ENCODE results near the gene PLCH2. TPM values are rescaled to one million over a fixed set of nuclear protein-coding genes. Genes with fewer than 3 reads are reported as not detected.
A peak's percentile ranks its signal among the peaks of the same experiment; 100 is the strongest.

Gene PLCH2
- total and polyA plus RNA-seq, 9 of the 15 experiments (the other 6 are each of a cell fraction or from before 2014, with no cell fraction given), result 0.16 TPM; not detected in 8

GRCh38 chr1:2529784-2530512, 53.9 kb downstream of the PLCH2 start, which contains the start of gene HES5:
Gene HES5 (minus strand): TSS chr1:2530263. CDS start chr1:2530164, 99 bp downstream.
- Histone ChIP-seq H3K36me3 (ENCODE audit: control insufficient read depth, insufficient read depth, low read length) (peaks cover 2% of the 10 kb centered on the region; the same call in 1 of the 3 replicates), H3K4me2 (ENCODE audit: insufficient read depth, low read length) (no peak within 1 kb of the TSS; the same call in 1 of the 2 replicates), H3K9ac (ENCODE audit: insufficient read depth in 1 of 2, low read depth in 2 of 2, low read length in 2 of 2) (peak within 1 kb of the TSS in 1 of 2 experiments; percentile 50; a peak in 2 of 4 replicates), H3K9me3 (replicated peaks; ENCODE audit: control insufficient read depth, insufficient read depth, low read depth, low read length) (no peaks in the 10 kb centered on the region), H2AFZ (ENCODE audit: low read depth, low read length) (peak within 1 kb of the TSS; percentile 72; the same call in 1 of the 2 replicates), H3K4me1 (replicated peaks in 1 of 2; ENCODE audit: control insufficient read depth in 2 of 2, insufficient read depth in 2 of 2, low read length in 2 of 2) (peaks cover 9 to 82% of the 10 kb centered on the region in 2 experiments; a peak in 4 of 5 replicates), H3K79me2 (ENCODE audit: control insufficient read depth, insufficient read depth, low read length) (peaks cover 12% of the 10 kb centered on the region), H3K27me3 (ENCODE audit: control insufficient read depth in 2 of 2, insufficient read depth in 2 of 2, low read length in 2 of 2) (peaks cover 36 to 49% of the 10 kb centered on the region in 2 experiments; a peak in 4 of 5 replicates), H4K20me1 (replicated peaks; ENCODE audit: control insufficient read depth, insufficient read depth, low read length) (peaks cover 20% of the 10 kb centered on the region), H3K27ac (ENCODE audit: extremely low read depth, low read depth, low read length) (no peak within 1 kb of the TSS), H3K9me1 (ENCODE audit: control insufficient read depth, insufficient read depth, low read length) (peaks cover 3% of the 10 kb centered on the region), H3K4me3 (no peak within 1 kb of the TSS)
- ChIA-PET CTCF (ENCODE audit: low intra/inter-chr PET ratio) (interaction anchor here (0.6 kb wide), 1 partner anchor 19 kb away, joined by 3 read pairs; no protein-coding TSS in a partner anchor), POLR2A (interaction anchor here (0.6 to 1.1 kb wide), 3 partner anchors 12 to 112 kb away, joined by 3 read pairs; no protein-coding TSS in a partner anchor)
- peak in 1 of 4 experiments; percentile 55 for DNase-seq (ENCODE audit: extremely low read depth in 1 of 4, low spot score in 3 of 4)
- in situ Hi-C loops (cut with MboI), result loop anchor here (25.0 kb wide), 1 partner anchor 343 kb away; the partner anchor contains the start of gene FAAP20
- no TSS peak for BruUV-seq (replicated peaks)
- no peak for ATAC-seq
- intact Hi-C loops (cut with micrococcal nuclease), result no loop called here
- 17% methylated on average over 76 of the region's 91 CpGs for whole genome bisulfite sequencing (ENCODE audit: insufficient coverage, low coverage, missing lambda C conversion rate)
- FAIRE-seq, result no peak
- TF ChIP-seq CTBP1 (IDR thresholded peaks at IDR 0.05; ENCODE audit: borderline replicate concordance), result peak; percentile 11; the same call in 1 of the 2 replicates
- no peak for TF ChIP-seq TFAP4 (CRISPR knock-in tag; IDR thresholded peaks at IDR 0.05; ENCODE audit: borderline replicate concordance)
- TF ChIP-seq PCBP1 (IDR thresholded peaks at IDR 0.05; ENCODE audit: low read depth, low read length, poor library complexity, severe bottlenecking), result peak; percentile 13
- no peak for TF ChIP-seq RBBP5 (IDR thresholded peaks at IDR 0.05; ENCODE audit: borderline replicate concordance, insufficient read depth, low read length, poor library complexity, severe bottlenecking)
- peak; percentile 20 for TF ChIP-seq CCNT2 (IDR thresholded peaks at IDR 0.05; ENCODE audit: borderline replicate concordance, extremely low read depth, insufficient read length, low read depth, low read length)
- peak in 1 of 2 experiments; percentile 19 for TF ChIP-seq E2F6 (IDR thresholded peaks at IDR 0.05; ENCODE audit: borderline replicate concordance in 1 of 2, extremely low read depth in 1 of 2, insufficient read depth in 1 of 2, insufficient read length in 1 of 2, low read depth in 1 of 2, low read length in 1 of 2, poor library complexity in 1 of 2, severe bottlenecking in 1 of 2)
- no peak for TF ChIP-seq ZNF174 (CRISPR knock-in tag; IDR thresholded peaks at IDR 0.05)
- TF ChIP-seq ARHGAP35 (IDR thresholded peaks at IDR 0.05; ENCODE audit: partially characterized antibody), result no peak
- TF ChIP-seq UBTF (IDR thresholded peaks at IDR 0.05; ENCODE audit: borderline replicate concordance in 1 of 2, low read depth in 2 of 2, low read length in 2 of 2), result peak; percentile 53; a peak in 2 of 4 replicates
- TF ChIP-seq XRCC3 (IDR thresholded peaks at IDR 0.05), result no peak
